DND-41 (cell line): ENCODE measurements around the gene ZNF30.

Experiments
- ATAC-seq: fragments of 200-7000 bp; cut with Tn5 transposase; 3 replicates; pipeline ENCODE4 v1.9.1; 2021; ENCODE audit warnings: low read depth; ENCODE audit not compliant: insufficient read depth
- DNase-seq: peaks from one replicate; pipeline ENCODE4 v3.0.0-alpha.2; 2020
- H2AFZ ChIP-seq: 2 replicates; pipeline ENCODE4 v1.6.0; 2012; ENCODE audit warnings: low read depth, low read length
- H3K27ac ChIP-seq: 2 replicates; pipeline ENCODE4 v1.5.1; 2012; ENCODE audit warnings: low read length, inconsistent platforms
- H3K27me3 ChIP-seq: fragments of 200-600 bp; sonication (generic); 2 replicates; pipeline ENCODE4 v1.6.0; 2012; ENCODE audit warnings: low read length, mild to moderate bottlenecking, inconsistent platforms; ENCODE audit not compliant: insufficient read depth, poor library complexity
- H3K36me3 ChIP-seq: 2 replicates; pipeline ENCODE4 v1.5.1; 2012; ENCODE audit warnings: low read length, inconsistent platforms; ENCODE audit not compliant: insufficient read depth
- H3K4me1 ChIP-seq: 2 replicates; pipeline ENCODE4 v1.5.1; 2012; ENCODE audit warnings: mild to moderate bottlenecking, low read length; ENCODE audit not compliant: insufficient read depth
- H3K4me2 ChIP-seq: 2 replicates; pipeline ENCODE4 v1.6.0; 2012; ENCODE audit warnings: mild to moderate bottlenecking, moderate library complexity, low read length, inconsistent platforms; ENCODE audit not compliant: insufficient read depth
- H3K4me3 ChIP-seq, 2 experiments: fragments of 200-600 bp in 1 of 2; shearing (Covaris generic) in 1 of 2; 2 replicates each; pipeline ENCODE4 v1.5.1; 2012 to 2016; ENCODE audit warnings: inconsistent platforms in 2 of 2, low read length in 2 of 2, mild to moderate bottlenecking in 2 of 2, low read depth in 1 of 2, moderate library complexity in 1 of 2
- H3K79me2 ChIP-seq: 2 replicates; pipeline ENCODE4 v1.6.0; 2012; ENCODE audit warnings: low read length, inconsistent platforms; ENCODE audit not compliant: insufficient read depth
- H3K9ac ChIP-seq: 2 replicates; pipeline ENCODE4 v1.6.0; 2012; ENCODE audit warnings: low read depth, mild to moderate bottlenecking, inconsistent platforms, low read length, moderate library complexity
- H3K9me3 ChIP-seq: 2 replicates; pipeline ENCODE4 v1.5.1; 2012; ENCODE audit warnings: low read length, moderate library complexity, mild to moderate bottlenecking, inconsistent platforms; ENCODE audit not compliant: insufficient read depth, severe bottlenecking
- H4K20me1 ChIP-seq: 2 replicates; pipeline ENCODE4 v1.6.0; 2012; ENCODE audit warnings: low read length; ENCODE audit not compliant: insufficient read depth
- EZH2 ChIP-seq: IDR thresholded peaks from 3 replicates; pipeline ENCODE4 v1.6.1; 2012; ENCODE audit warnings: borderline replicate concordance, low read depth, mild to moderate bottlenecking, moderate library complexity, low read length, inconsistent platforms; ENCODE audit not compliant: severe bottlenecking
- TF ChIP-seq, protein P1 (sequence below): IDR thresholded peaks from 2 replicates; pipeline ENCODE4 v1.5.1; 2012; ENCODE audit warnings: borderline replicate concordance, low read length, moderate library complexity, mild to moderate bottlenecking; ENCODE audit not compliant: poor library complexity, severe bottlenecking; ENCODE audit errors: extremely low read depth

ZNF30 gene

GRCh38 chr19:34975056-34975455 is 48.4 kb downstream of the ZNF30 start:
- H3K4me1 ChIP-seq = peaks cover 8% of the 10 kb centered on the region
- ATAC-seq (no peak), DNase-seq (no peak)
- no peaks in the 10 kb centered on the region for H3K79me2 ChIP-seq
- no peak overlapping the region for H3K4me2 ChIP-seq
- no peak overlapping the region for H3K4me3 ChIP-seq
- no peaks in the 10 kb centered on the region for H4K20me1 ChIP-seq
- no peaks in the 10 kb centered on the region for H3K27me3 ChIP-seq
- H3K9ac ChIP-seq = no peak overlapping the region
- no peak overlapping the region for H3K27ac ChIP-seq
- no peaks in the 10 kb centered on the region for H3K36me3 ChIP-seq
- no peak for TF ChIP-seq EZH2
- TF ChIP-seq, protein P1, sequence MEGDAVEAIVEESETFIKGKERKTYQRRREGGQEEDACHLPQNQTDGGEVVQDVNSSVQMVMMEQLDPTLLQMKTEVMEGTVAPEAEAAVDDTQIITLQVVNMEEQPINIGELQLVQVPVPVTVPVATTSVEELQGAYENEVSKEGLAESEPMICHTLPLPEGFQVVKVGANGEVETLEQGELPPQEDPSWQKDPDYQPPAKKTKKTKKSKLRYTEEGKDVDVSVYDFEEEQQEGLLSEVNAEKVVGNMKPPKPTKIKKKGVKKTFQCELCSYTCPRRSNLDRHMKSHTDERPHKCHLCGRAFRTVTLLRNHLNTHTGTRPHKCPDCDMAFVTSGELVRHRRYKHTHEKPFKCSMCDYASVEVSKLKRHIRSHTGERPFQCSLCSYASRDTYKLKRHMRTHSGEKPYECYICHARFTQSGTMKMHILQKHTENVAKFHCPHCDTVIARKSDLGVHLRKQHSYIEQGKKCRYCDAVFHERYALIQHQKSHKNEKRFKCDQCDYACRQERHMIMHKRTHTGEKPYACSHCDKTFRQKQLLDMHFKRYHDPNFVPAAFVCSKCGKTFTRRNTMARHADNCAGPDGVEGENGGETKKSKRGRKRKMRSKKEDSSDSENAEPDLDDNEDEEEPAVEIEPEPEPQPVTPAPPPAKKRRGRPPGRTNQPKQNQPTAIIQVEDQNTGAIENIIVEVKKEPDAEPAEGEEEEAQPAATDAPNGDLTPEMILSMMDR = no peak
- no peak overlapping the region for H2AFZ ChIP-seq
- peaks cover 8% of the 10 kb centered on the region for H3K9me3 ChIP-seq

DNA sequence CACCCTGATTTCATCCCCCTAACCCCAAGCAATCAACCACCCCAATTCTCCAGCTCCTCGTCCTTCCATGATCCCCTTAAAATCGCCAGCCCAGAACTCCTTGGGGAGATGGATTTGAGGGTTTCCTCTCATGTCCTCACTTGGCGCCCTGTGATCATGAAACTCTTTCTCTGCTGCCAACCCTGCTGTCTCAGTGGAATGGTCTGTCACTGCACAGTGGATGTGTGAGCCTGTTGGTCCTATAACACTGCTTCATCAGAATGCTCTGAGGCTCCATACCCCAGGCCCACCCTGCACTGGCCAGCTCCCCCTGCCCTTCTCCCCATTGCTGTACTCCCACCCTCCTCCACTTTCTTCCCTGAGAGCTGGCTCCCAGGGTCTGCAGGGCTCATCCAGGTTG is 49.9 kb downstream of the ZNF30 start:
- Histone ChIP-seq H4K20me1 (no peaks in the 10 kb centered on the region), H3K9ac (no peak overlapping the region), H3K36me3 (no peaks in the 10 kb centered on the region), H3K4me3 (no peak overlapping the region), H3K9me3 (peaks cover 6% of the 10 kb centered on the region), H3K4me2 (no peak overlapping the region), H3K4me1 (peaks cover 8% of the 10 kb centered on the region), H3K79me2 (no peaks in the 10 kb centered on the region), H3K27me3 (no peaks in the 10 kb centered on the region), H3K27ac (no peak overlapping the region), H2AFZ (no peak overlapping the region)
- no peak for DNase-seq
- no peak for ATAC-seq
- TF ChIP-seq, protein P1 = no peak
- TF ChIP-seq EZH2 = no peak

GRCh38 chr19:34979819-34980640 is 53.3 kb downstream of the ZNF30 start:
- H3K4me2 ChIP-seq = no peak overlapping the region
- peaks cover 6% of the 10 kb centered on the region for H3K9me3 ChIP-seq
- ATAC-seq = no peak
- H3K36me3 ChIP-seq = no peaks in the 10 kb centered on the region
- H4K20me1 ChIP-seq = no peaks in the 10 kb centered on the region
- no peaks in the 10 kb centered on the region for H3K79me2 ChIP-seq
- no peak overlapping the region for H2AFZ ChIP-seq
- DNase-seq = no peak
- no peak overlapping the region for H3K9ac ChIP-seq
- no peaks in the 10 kb centered on the region for H3K4me1 ChIP-seq
- no peak overlapping the region for H3K27ac ChIP-seq
- H3K27me3 ChIP-seq = no peaks in the 10 kb centered on the region
- TF ChIP-seq EZH2 = no peak
- TF ChIP-seq, protein P1 = no peak
- H3K4me3 ChIP-seq = no peak overlapping the region
